WTC11 (cell line): Measurements from ENCODE around the gene MYCBPAP. TPM values are rescaled to one million over a fixed set of nuclear protein-coding genes. Genes with fewer than 3 reads are reported as not detected.

ENCODE experiments used
- ATAC-seq: fragments of 200-7000 bp; cut with Tn5 transposase; 2 replicates; pipeline ENCODE4 v1.10.0; 2021; ENCODE audit warnings: mild to moderate bottlenecking, moderate library complexity
- CTCF ChIA-PET: fragments of 300-600 bp; sonication (Branson Sonifier 250); formaldehyde crosslinking; loops from one replicate; lab custom pipeline; 2021; ENCODE audit warnings: antibody characterized with exemption; lab: Charles Lee
- POLR2A ChIA-PET: fragments of 350-600 bp; sonication (Branson Sonifier 250); formaldehyde crosslinking; loops from one replicate; lab custom pipeline; 2021; ENCODE audit warnings: antibody characterized with exemption; lab: Charles Lee
- DNase-seq: peaks from one replicate; pipeline ENCODE4 v3.0.0; 2021; ENCODE audit warnings: low spot score
- H3K27ac Mint-ChIP-seq: 2 replicates; pipeline ENCODE4 v1.8.0; 2021; ENCODE audit warnings: mixed read lengths
- H3K27me3 Mint-ChIP-seq: 2 replicates; pipeline ENCODE4 v1.8.0; 2021; ENCODE audit warnings: low read depth, mild to moderate bottlenecking, moderate library complexity, mixed read lengths
- H3K36me3 Mint-ChIP-seq: 2 replicates; pipeline ENCODE4 v1.8.0; 2021; ENCODE audit warnings: mixed read lengths
- H3K4me1 Mint-ChIP-seq: 2 replicates; pipeline ENCODE4 v1.8.0; 2022; ENCODE audit warnings: mixed read lengths
- H3K4me3 Mint-ChIP-seq: 2 replicates; pipeline ENCODE4 v1.8.0; 2021; ENCODE audit warnings: mild to moderate bottlenecking, moderate library complexity, mixed read lengths
- H3K9me3 Mint-ChIP-seq: 2 replicates; pipeline ENCODE4 v1.8.0; 2021; ENCODE audit warnings: mixed read lengths
- ATF1 ChIP-seq: sonication (generic); formaldehyde crosslinking; IDR thresholded peaks from 2 replicates; pipeline ENCODE4 v1.8.1; 2023; ENCODE audit warnings: mild to moderate bottlenecking, moderate library complexity, missing genetic modification reagents
- EMX1 ChIP-seq: fragments of 250-450 bp; sonication (Bioruptor Pico); IDR thresholded peaks from 2 replicates; pipeline ENCODE4 v1.8.0; 2021; ENCODE audit warnings: mild to moderate bottlenecking
- ETV6 ChIP-seq: sonication (generic); formaldehyde crosslinking; IDR thresholded peaks from 2 replicates; pipeline ENCODE4 v1.8.1; 2022; ENCODE audit warnings: mild to moderate bottlenecking, missing genetic modification reagents
- KAT7 ChIP-seq: sonication (generic); formaldehyde crosslinking; IDR thresholded peaks from 2 replicates; pipeline ENCODE4 v1.8.1; 2023; ENCODE audit warnings: missing genetic modification reagents, mild to moderate bottlenecking, borderline replicate concordance
- MLX ChIP-seq: sonication (generic); formaldehyde crosslinking; IDR thresholded peaks from 2 replicates; pipeline ENCODE4 v1.8.1; 2023; ENCODE audit warnings: mild to moderate bottlenecking, missing genetic modification reagents, moderate library complexity
- MYBL2 ChIP-seq: sonication (generic); formaldehyde crosslinking; IDR thresholded peaks from 2 replicates; pipeline ENCODE4 v1.8.1; 2023; ENCODE audit warnings: mild to moderate bottlenecking, moderate library complexity, missing genetic modification reagents
- NFATC4 ChIP-seq: fragments of 250-450 bp; sonication (Bioruptor Pico); IDR thresholded peaks from 2 replicates; pipeline ENCODE4 v1.9.0; 2021; ENCODE audit warnings: mild to moderate bottlenecking
- RELA ChIP-seq: sonication (generic); formaldehyde crosslinking; IDR thresholded peaks from 2 replicates; pipeline ENCODE4 v1.8.1; 2022; ENCODE audit warnings: missing genetic modification reagents, mild to moderate bottlenecking, borderline replicate concordance
- USF1 ChIP-seq: sonication (generic); formaldehyde crosslinking; IDR thresholded peaks from 2 replicates; pipeline ENCODE4 v1.8.0; 2022; ENCODE audit warnings: mild to moderate bottlenecking, missing genetic modification reagents
- ZNF138 ChIP-seq: sonication (generic); formaldehyde crosslinking; conservative IDR thresholded peaks from 2 replicates; pipeline ENCODE4 v1.8.1; 2022; ENCODE audit warnings: mild to moderate bottlenecking, moderate library complexity, missing genetic modification reagents
- ZNF416 ChIP-seq: fragments of 250-450 bp; sonication (Bioruptor Pico); IDR thresholded peaks from 2 replicates; pipeline ENCODE4 v1.9.0; 2021; ENCODE audit warnings: mild to moderate bottlenecking, inconsistent platforms
- total RNA-seq: library from RNA; stranded (reverse); gene quantifications from 3 replicates; pipeline ENCODE4 v1.2.3, GENCODE V29; 2021
- TF ChIP-seq, protein P1 (sequence below): fragments of 250-450 bp; sonication (Bioruptor Pico); IDR thresholded peaks from 2 replicates; pipeline ENCODE4 v1.8.0; 2021; ENCODE audit warnings: mild to moderate bottlenecking
- TF ChIP-seq, protein P2 (sequence below): sonication (generic); formaldehyde crosslinking; IDR thresholded peaks from 2 replicates; pipeline ENCODE4 v1.8.1; 2022; ENCODE audit warnings: low read depth, missing genetic modification reagents, borderline replicate concordance
- TF ChIP-seq, protein P3 (sequence below): fragments of 250-450 bp; sonication (Bioruptor Pico); IDR thresholded peaks from 2 replicates; pipeline ENCODE4 v1.9.0; 2021; ENCODE audit warnings: mild to moderate bottlenecking
- TF ChIP-seq, protein P4 (sequence below): fragments of 250-450 bp; sonication (Bioruptor Pico); IDR thresholded peaks from 2 replicates; pipeline ENCODE4 v1.9.0; 2021; ENCODE audit warnings: mild to moderate bottlenecking

The MYCBPAP gene
- total RNA-seq, 1 experiment from 2014 or later, result 5.7 TPM

- TF ChIP-seq, protein P1, sequence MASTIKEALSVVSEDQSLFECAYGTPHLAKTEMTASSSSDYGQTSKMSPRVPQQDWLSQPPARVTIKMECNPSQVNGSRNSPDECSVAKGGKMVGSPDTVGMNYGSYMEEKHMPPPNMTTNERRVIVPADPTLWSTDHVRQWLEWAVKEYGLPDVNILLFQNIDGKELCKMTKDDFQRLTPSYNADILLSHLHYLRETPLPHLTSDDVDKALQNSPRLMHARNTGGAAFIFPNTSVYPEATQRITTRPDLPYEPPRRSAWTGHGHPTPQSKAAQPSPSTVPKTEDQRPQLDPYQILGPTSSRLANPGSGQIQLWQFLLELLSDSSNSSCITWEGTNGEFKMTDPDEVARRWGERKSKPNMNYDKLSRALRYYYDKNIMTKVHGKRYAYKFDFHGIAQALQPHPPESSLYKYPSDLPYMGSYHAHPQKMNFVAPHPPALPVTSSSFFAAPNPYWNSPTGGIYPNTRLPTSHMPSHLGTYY, result no peak
- no peak for TF ChIP-seq MYBL2
- TF ChIP-seq ZNF138 (CRISPR knock-in tag), result no peak
- TF ChIP-seq EMX1 (CRISPR knock-in tag), result no peak
- TF ChIP-seq ATF1 (CRISPR knock-in tag), result no peak
These were observed 48.5 kb upstream of the MYCBPAP start (continued) for GRCh38 chr17:50459756-50460155.

GRCh38 chr17:50460831-50461526 lies 47.3 kb upstream of the MYCBPAP start:
- H3K4me1 Mint-ChIP-seq, result no peaks in the 10 kb centered on the region
- CTCF ChIA-PET, result no interaction called here

More at GRCh38 chr17:50460831-50461526, 47.3 kb upstream of the MYCBPAP start:
- POLR2A ChIA-PET, result no interaction called here
- TF ChIP-seq KAT7 (CRISPR knock-in tag) (no peak), USF1 (no peak), NFATC4 (no peak), ZNF416 (CRISPR knock-in tag) (no peak), MLX (CRISPR knock-in tag) (no peak), RELA (CRISPR knock-in tag) (no peak), ETV6 (CRISPR knock-in tag) (no peak)
- TF ChIP-seq, protein P2, sequence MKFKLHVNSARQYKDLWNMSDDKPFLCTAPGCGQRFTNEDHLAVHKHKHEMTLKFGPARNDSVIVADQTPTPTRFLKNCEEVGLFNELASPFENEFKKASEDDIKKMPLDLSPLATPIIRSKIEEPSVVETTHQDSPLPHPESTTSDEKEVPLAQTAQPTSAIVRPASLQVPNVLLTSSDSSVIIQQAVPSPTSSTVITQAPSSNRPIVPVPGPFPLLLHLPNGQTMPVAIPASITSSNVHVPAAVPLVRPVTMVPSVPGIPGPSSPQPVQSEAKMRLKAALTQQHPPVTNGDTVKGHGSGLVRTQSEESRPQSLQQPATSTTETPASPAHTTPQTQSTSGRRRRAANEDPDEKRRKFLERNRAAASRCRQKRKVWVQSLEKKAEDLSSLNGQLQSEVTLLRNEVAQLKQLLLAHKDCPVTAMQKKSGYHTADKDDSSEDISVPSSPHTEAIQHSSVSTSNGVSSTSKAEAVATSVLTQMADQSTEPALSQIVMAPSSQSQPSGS (CRISPR knock-in tag), result no peak
- TF ChIP-seq, protein P3, sequence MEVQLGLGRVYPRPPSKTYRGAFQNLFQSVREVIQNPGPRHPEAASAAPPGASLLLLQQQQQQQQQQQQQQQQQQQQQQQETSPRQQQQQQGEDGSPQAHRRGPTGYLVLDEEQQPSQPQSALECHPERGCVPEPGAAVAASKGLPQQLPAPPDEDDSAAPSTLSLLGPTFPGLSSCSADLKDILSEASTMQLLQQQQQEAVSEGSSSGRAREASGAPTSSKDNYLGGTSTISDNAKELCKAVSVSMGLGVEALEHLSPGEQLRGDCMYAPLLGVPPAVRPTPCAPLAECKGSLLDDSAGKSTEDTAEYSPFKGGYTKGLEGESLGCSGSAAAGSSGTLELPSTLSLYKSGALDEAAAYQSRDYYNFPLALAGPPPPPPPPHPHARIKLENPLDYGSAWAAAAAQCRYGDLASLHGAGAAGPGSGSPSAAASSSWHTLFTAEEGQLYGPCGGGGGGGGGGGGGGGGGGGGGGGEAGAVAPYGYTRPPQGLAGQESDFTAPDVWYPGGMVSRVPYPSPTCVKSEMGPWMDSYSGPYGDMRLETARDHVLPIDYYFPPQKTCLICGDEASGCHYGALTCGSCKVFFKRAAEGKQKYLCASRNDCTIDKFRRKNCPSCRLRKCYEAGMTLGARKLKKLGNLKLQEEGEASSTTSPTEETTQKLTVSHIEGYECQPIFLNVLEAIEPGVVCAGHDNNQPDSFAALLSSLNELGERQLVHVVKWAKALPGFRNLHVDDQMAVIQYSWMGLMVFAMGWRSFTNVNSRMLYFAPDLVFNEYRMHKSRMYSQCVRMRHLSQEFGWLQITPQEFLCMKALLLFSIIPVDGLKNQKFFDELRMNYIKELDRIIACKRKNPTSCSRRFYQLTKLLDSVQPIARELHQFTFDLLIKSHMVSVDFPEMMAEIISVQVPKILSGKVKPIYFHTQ (CRISPR knock-in tag), result no peak
- TF ChIP-seq, protein P4, sequence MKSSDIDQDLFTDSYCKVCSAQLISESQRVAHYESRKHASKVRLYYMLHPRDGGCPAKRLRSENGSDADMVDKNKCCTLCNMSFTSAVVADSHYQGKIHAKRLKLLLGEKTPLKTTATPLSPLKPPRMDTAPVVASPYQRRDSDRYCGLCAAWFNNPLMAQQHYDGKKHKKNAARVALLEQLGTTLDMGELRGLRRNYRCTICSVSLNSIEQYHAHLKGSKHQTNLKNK (CRISPR knock-in tag), result no peak
- Mint-ChIP-seq H3K27ac (no peak overlapping the region), H3K9me3 (no peaks in the 10 kb centered on the region), H3K27me3 (peaks cover 5% of the 10 kb centered on the region; the same call in 1 of the 2 replicates), H3K36me3 (no peaks in the 10 kb centered on the region), H3K4me3 (no peak overlapping the region)
- DNase-seq, result no peak
- no peak for ATAC-seq
